Measurements from ENCODE around the gene ACIN1. TPM values are rescaled to one million over a fixed set of nuclear protein-coding genes. Genes with fewer than 3 reads are reported as not detected.

Gene ACIN1
- total and polyA plus RNA-seq, 2 of the 13 experiments (the other 11 are each of a cell fraction or from before 2014, with no cell fraction given) = 165 to 183 TPM

- TF ChIP-seq, protein P1, sequence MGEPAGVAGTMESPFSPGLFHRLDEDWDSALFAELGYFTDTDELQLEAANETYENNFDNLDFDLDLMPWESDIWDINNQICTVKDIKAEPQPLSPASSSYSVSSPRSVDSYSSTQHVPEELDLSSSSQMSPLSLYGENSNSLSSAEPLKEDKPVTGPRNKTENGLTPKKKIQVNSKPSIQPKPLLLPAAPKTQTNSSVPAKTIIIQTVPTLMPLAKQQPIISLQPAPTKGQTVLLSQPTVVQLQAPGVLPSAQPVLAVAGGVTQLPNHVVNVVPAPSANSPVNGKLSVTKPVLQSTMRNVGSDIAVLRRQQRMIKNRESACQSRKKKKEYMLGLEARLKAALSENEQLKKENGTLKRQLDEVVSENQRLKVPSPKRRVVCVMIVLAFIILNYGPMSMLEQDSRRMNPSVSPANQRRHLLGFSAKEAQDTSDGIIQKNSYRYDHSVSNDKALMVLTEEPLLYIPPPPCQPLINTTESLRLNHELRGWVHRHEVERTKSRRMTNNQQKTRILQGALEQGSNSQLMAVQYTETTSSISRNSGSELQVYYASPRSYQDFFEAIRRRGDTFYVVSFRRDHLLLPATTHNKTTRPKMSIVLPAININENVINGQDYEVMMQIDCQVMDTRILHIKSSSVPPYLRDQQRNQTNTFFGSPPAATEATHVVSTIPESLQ (CRISPR knock-in tag; conservative IDR thresholded peaks at IDR 0.05) = no peak
- TF ChIP-seq MED1 (CRISPR knock-in tag; IDR thresholded peaks at IDR 0.05) (0 out of 2 replicates have a peak, but pooled peaks have one; percentile 19), STAG1 (CRISPR knock-in tag; IDR thresholded peaks at IDR 0.05) (peak; percentile 96), TBX2 (CRISPR knock-in tag; IDR thresholded peaks at IDR 0.05; ENCODE audit: borderline replicate concordance) (peak; percentile 58; the same call in 1 of the 2 replicates), PITX1 (CRISPR knock-in tag; IDR thresholded peaks at IDR 0.05) (peak; percentile 32; the same call in 1 of the 2 replicates), ZNF746 (CRISPR knock-in tag; IDR thresholded peaks at IDR 0.05) (no peak), ZNF180 (CRISPR knock-in tag; IDR thresholded peaks at IDR 0.05; ENCODE audit: borderline replicate concordance, low read depth) (no peak), ZNF747 (CRISPR knock-in tag; IDR thresholded peaks at IDR 0.05; ENCODE audit: borderline replicate concordance) (peak; percentile 66; the same call in 1 of the 2 replicates), NKX3-1 (CRISPR knock-in tag; IDR thresholded peaks at IDR 0.05) (no peak), MAZ (IDR thresholded peaks at IDR 0.05; ENCODE audit: borderline replicate concordance, low read depth, low read length) (no peak), MAZ (CRISPR knock-in tag; IDR thresholded peaks at IDR 0.05; ENCODE audit: low read depth) (peak; percentile 53; the same call in 1 of the 2 replicates), GFI1 (CRISPR knock-in tag; IDR thresholded peaks at IDR 0.05; ENCODE audit: borderline replicate concordance) (no peak), ZNF224 (CRISPR knock-in tag; IDR thresholded peaks at IDR 0.05) (no peak), ZNF672 (CRISPR knock-in tag; IDR thresholded peaks at IDR 0.05) (no peak), MED13 (CRISPR knock-in tag; IDR thresholded peaks at IDR 0.05) (no peak), KDM4B (CRISPR knock-in tag; IDR thresholded peaks at IDR 0.05) (peak; percentile 34; the same call in 1 of the 2 replicates), HOXA5 (CRISPR knock-in tag; IDR thresholded peaks at IDR 0.05) (no peak), KAT2B (IDR thresholded peaks at IDR 0.05; ENCODE audit: borderline replicate concordance, low read depth, low read length) (no peak), ZKSCAN8 (CRISPR knock-in tag; IDR thresholded peaks at IDR 0.05; ENCODE audit: borderline replicate concordance) (no peak), ZNF367 (CRISPR knock-in tag; IDR thresholded peaks at IDR 0.05; ENCODE audit: borderline replicate concordance) (no peak), SALL2 (CRISPR knock-in tag; IDR thresholded peaks at IDR 0.05) (0 out of 2 replicates have a peak, but pooled peaks have one; percentile 24), KAT8 (CRISPR knock-in tag; IDR thresholded peaks at IDR 0.05) (no peak), RCOR2 (CRISPR knock-in tag; IDR thresholded peaks at IDR 0.05) (no peak), ZNF761 (CRISPR knock-in tag; conservative IDR thresholded peaks at IDR 0.05) (peak; percentile 21; the same call in 1 of the 2 replicates), EHMT2 (IDR thresholded peaks at IDR 0.05; ENCODE audit: borderline replicate concordance, low read depth, low read length) (no peak), BCL6 (CRISPR knock-in tag; IDR thresholded peaks at IDR 0.05) (no peak)
- TF ChIP-seq, protein P2, sequence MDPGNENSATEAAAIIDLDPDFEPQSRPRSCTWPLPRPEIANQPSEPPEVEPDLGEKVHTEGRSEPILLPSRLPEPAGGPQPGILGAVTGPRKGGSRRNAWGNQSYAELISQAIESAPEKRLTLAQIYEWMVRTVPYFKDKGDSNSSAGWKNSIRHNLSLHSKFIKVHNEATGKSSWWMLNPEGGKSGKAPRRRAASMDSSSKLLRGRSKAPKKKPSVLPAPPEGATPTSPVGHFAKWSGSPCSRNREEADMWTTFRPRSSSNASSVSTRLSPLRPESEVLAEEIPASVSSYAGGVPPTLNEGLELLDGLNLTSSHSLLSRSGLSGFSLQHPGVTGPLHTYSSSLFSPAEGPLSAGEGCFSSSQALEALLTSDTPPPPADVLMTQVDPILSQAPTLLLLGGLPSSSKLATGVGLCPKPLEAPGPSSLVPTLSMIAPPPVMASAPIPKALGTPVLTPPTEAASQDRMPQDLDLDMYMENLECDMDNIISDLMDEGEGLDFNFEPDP (CRISPR knock-in tag; conservative IDR thresholded peaks at IDR 0.05) = 0 out of 2 replicates have a peak, but pooled peaks have one; percentile 94
- TF ChIP-seq, protein P3, sequence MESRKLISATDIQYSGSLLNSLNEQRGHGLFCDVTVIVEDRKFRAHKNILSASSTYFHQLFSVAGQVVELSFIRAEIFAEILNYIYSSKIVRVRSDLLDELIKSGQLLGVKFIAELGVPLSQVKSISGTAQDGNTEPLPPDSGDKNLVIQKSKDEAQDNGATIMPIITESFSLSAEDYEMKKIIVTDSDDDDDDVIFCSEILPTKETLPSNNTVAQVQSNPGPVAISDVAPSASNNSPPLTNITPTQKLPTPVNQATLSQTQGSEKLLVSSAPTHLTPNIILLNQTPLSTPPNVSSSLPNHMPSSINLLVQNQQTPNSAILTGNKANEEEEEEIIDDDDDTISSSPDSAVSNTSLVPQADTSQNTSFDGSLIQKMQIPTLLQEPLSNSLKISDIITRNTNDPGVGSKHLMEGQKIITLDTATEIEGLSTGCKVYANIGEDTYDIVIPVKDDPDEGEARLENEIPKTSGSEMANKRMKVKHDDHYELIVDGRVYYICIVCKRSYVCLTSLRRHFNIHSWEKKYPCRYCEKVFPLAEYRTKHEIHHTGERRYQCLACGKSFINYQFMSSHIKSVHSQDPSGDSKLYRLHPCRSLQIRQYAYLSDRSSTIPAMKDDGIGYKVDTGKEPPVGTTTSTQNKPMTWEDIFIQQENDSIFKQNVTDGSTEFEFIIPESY (CRISPR knock-in tag; IDR thresholded peaks at IDR 0.05) = peak; percentile 99
Measured at GRCh38 chr14:23052182-23052623, 42.7 kb downstream of the ACIN1 start (continued).

Data from HepG2 (cell line).